Ishikawa (cell line): ENCODE data around the gene DACT2.

Experiments used
- CEBPB ChIP-seq: IDR thresholded peaks from 2 replicates; pipeline ENCODE4 v1.6.1; 2012
- CREB1 ChIP-seq: IDR thresholded peaks from 2 replicates; pipeline ENCODE4 v1.6.1; 2012; ENCODE audit warnings: low read depth
- EGR1 ChIP-seq: IDR thresholded peaks from 2 replicates; pipeline ENCODE4 v1.6.1; 2012
- EP300 ChIP-seq: IDR thresholded peaks from 2 replicates; pipeline ENCODE4 v1.6.1; 2012; ENCODE audit warnings: borderline replicate concordance
- FOXM1 ChIP-seq: IDR thresholded peaks from 2 replicates; pipeline ENCODE4 v1.6.1; 2012; ENCODE audit warnings: low read depth, borderline replicate concordance
- MAX ChIP-seq: IDR thresholded peaks from 2 replicates; pipeline ENCODE4 v1.6.1; 2012
- NFIC ChIP-seq: IDR thresholded peaks from 2 replicates; pipeline ENCODE4 v1.6.1; 2012
- RAD21 ChIP-seq: IDR thresholded peaks from 2 replicates; pipeline ENCODE4 v1.6.1; 2012; ENCODE audit warnings: low read depth
- REST ChIP-seq: IDR thresholded peaks from 2 replicates; pipeline ENCODE4 v1.6.1; 2012; ENCODE audit warnings: low read depth, mild to moderate bottlenecking
- TAF1 ChIP-seq: IDR thresholded peaks from 2 replicates; pipeline ENCODE4 v1.6.1; 2012; ENCODE audit warnings: low read depth, mild to moderate bottlenecking
- TCF12 ChIP-seq: IDR thresholded peaks from 2 replicates; pipeline ENCODE4 v1.6.1; 2012; ENCODE audit warnings: low read depth
- TEAD4 ChIP-seq: IDR thresholded peaks from 2 replicates; pipeline ENCODE4 v1.6.1; 2012
- YY1 ChIP-seq: IDR thresholded peaks from 2 replicates; pipeline ENCODE4 v1.6.1; 2012; ENCODE audit warnings: low read depth
- ZBTB7A ChIP-seq: IDR thresholded peaks from 2 replicates; pipeline ENCODE4 v1.6.1; 2012; ENCODE audit warnings: low read depth

- TF ChIP-seq TEAD4: no peak
- no peak for TF ChIP-seq RAD21
- no peak for TF ChIP-seq MAX
- TF ChIP-seq CREB1: no peak
- TF ChIP-seq YY1: no peak
- no peak for TF ChIP-seq FOXM1
- TF ChIP-seq EP300: no peak
- no peak for TF ChIP-seq REST
- TF ChIP-seq TAF1: no peak
- no peak for TF ChIP-seq NFIC
- TF ChIP-seq TCF12: no peak
- no peak for TF ChIP-seq EGR1
- no peak for TF ChIP-seq CEBPB
- TF ChIP-seq ZBTB7A: no peak
These were observed 62.6 kb downstream of the DACT2 start for GRCh38 chr6:168256940-168257339.
